K562 (cell line): ENCODE measurements around the gene TAS1R3. TPM values are rescaled to one million over a fixed set of nuclear protein-coding genes. Genes with fewer than 3 reads are reported as not detected.
A peak's percentile ranks its signal among the peaks of the same experiment; 100 is the strongest.

ENCODE experiments used
- ATAC-seq: fragments of 200-7000 bp; cut with Tn5 transposase; 3 replicates; pipeline ENCODE4 v1.9.1; 2020; ENCODE audit warnings: moderate library complexity
- BruUV-seq: library from RNA; stranded (reverse); fragments of 400-500 nt; replicated peaks from 2 replicates; lab custom pipeline; 2021; lab: Mats Ljungman, UMichigan
- CTCF ChIA-PET: fragments of 300-600 bp; formaldehyde crosslinking; extraction: SDS; loops from one replicate; lab custom pipeline; 2021; ENCODE audit warnings: low intra/inter-chr PET ratio; lab: Yijun Ruan, JAX
- POLR2A ChIA-PET: fragments of 300-600, 350-650 bp; sonication (Branson Sonifier 250); formaldehyde crosslinking; extraction: SDS; loops from one replicate; lab custom pipeline; 2021; ENCODE audit warnings: antibody characterized with exemption, inconsistent platforms; lab: Yijun Ruan, JAX
- DNase-seq, 4 experiments: peaks; one replicate each; pipeline versions ENCODE4 v3.0.0 to v3.0.0-alpha.2; 2011 to 2018; ENCODE audit warnings: low spot score in 3 of 4, mixed read lengths in 3 of 4; ENCODE audit errors: extremely low read depth in 1 of 4
- FAIRE-seq: peaks from 2 replicates; lab custom pipeline; 2011; peaks lifted over from hg19 to GRCh38; lab: Jason Lieb, UNC
- H2AFZ ChIP-seq: 2 replicates; pipeline ENCODE4 v1.6.0; 2011; ENCODE audit warnings: low read depth, low read length, control low read depth, inconsistent platforms
- H3K27ac ChIP-seq: fragments of 200-600 bp; 3 replicates; pipeline ENCODE4 v1.8.0; 2011; ENCODE audit warnings: low read depth, mild to moderate bottlenecking, control low read depth, inconsistent platforms, low read length, moderate library complexity, mixed read lengths; ENCODE audit errors: extremely low read depth
- H3K27me3 ChIP-seq, 2 experiments: fragments of 300-600 bp in 1 of 2; 2 replicates in 1 of 2; 3 replicates in 1 of 2; pipeline versions ENCODE4 v1.6.0 to v1.8.0; 2011; ENCODE audit warnings: inconsistent platforms in 2 of 2, low read length in 2 of 2, mild to moderate bottlenecking in 1 of 2, mixed read lengths in 1 of 2, moderate library complexity in 1 of 2; ENCODE audit not compliant: control insufficient read depth in 2 of 2, insufficient read depth in 2 of 2
- H3K36me3 ChIP-seq: fragments of 300-600 bp; 3 replicates; pipeline ENCODE4 v1.8.0; 2011; ENCODE audit warnings: mild to moderate bottlenecking, low read length, inconsistent platforms; ENCODE audit not compliant: control insufficient read depth, insufficient read depth
- H3K4me1 ChIP-seq, 2 experiments: fragments of 200-600 bp in 1 of 2; replicated peaks in 1 of 2; 2 replicates in 1 of 2; 3 replicates in 1 of 2; pipeline versions ENCODE4 v1.5.1 to v1.8.0; 2011; ENCODE audit warnings: inconsistent platforms in 2 of 2, low read length in 2 of 2, mild to moderate bottlenecking in 1 of 2, mixed read lengths in 1 of 2, moderate library complexity in 1 of 2; ENCODE audit not compliant: control insufficient read depth in 2 of 2, insufficient read depth in 2 of 2
- H3K4me2 ChIP-seq: 2 replicates; pipeline ENCODE4 v1.6.1; 2011; ENCODE audit warnings: low read length, control low read depth, inconsistent platforms, mixed read lengths; ENCODE audit not compliant: insufficient read depth
- H3K4me3 ChIP-seq: fragments of 200-600 bp; sonication (generic), shearing (Covaris generic); 2 replicates; pipeline ENCODE4 v1.5.1; 2016; ENCODE audit warnings: control low read depth, inconsistent platforms
- H3K79me2 ChIP-seq: fragments of 200-600 bp; 3 replicates; pipeline ENCODE4 v1.8.0; 2011; ENCODE audit warnings: low read length, inconsistent platforms; ENCODE audit not compliant: control insufficient read depth, insufficient read depth
- H3K9ac ChIP-seq, 2 experiments: 2 replicates each; pipeline versions ENCODE4 v1.6.0 to v1.6.1; 2011; ENCODE audit warnings: low read depth in 2 of 2, low read length in 2 of 2, control low read depth in 1 of 2, inconsistent platforms in 1 of 2, mild to moderate bottlenecking in 1 of 2, mixed read lengths in 1 of 2; ENCODE audit not compliant: insufficient read depth in 1 of 2
- H3K9me1 ChIP-seq: one replicate; pipeline ENCODE4 v1.6.0; 2011; ENCODE audit warnings: inconsistent platforms, mild to moderate bottlenecking, low read length, moderate library complexity; ENCODE audit not compliant: control insufficient read depth, insufficient read depth
- H3K9me3 ChIP-seq: replicated peaks from 2 replicates; pipeline ENCODE4 v1.5.1; 2011; ENCODE audit warnings: low read depth, low read length, inconsistent platforms; ENCODE audit not compliant: control insufficient read depth, insufficient read depth
- H4K20me1 ChIP-seq: replicated peaks from 2 replicates; pipeline ENCODE4 v1.6.1; 2011; ENCODE audit warnings: low read length, inconsistent platforms, mixed read lengths; ENCODE audit not compliant: control insufficient read depth, insufficient read depth
- BDP1 ChIP-seq: IDR thresholded peaks from 3 replicates; pipeline ENCODE4 v1.6.1; 2011; ENCODE audit not compliant: insufficient read length, insufficient read depth
- DACH1 ChIP-seq: fragments of 450-650 bp; IDR thresholded peaks from 2 replicates; pipeline ENCODE4 v1.6.1; 2018; ENCODE audit not compliant: partially characterized antibody
- EGR1 ChIP-seq: fragments of 450-650 bp; conservative IDR thresholded peaks from 2 replicates; pipeline ENCODE4 v1.6.1; 2017; ENCODE audit warnings: mild to moderate bottlenecking
- NR4A1 ChIP-seq, 2 experiments: fragments of 250-450 bp in 1 of 2; fragments of 450-650 bp in 1 of 2; sonication (Bioruptor Pico) in 1 of 2; IDR thresholded peaks; 2 replicates each; pipeline versions ENCODE4 v1.4.0 to v1.6.1; 2016 to 2020; ENCODE audit warnings: mild to moderate bottlenecking in 2 of 2, missing compliant biosample characterization in 1 of 2, missing genetic modification characterization in 1 of 2, moderate library complexity in 1 of 2
- ZBTB1 ChIP-seq: sonication (generic); formaldehyde crosslinking; IDR thresholded peaks from 2 replicates; pipeline ENCODE4 v1.8.1; 2023; ENCODE audit warnings: missing genetic modification reagents, low read depth, mild to moderate bottlenecking, borderline replicate concordance
- WGBS: fragments of 100-300 bp; shearing (Covaris generic); methylation state at CpG from one replicate; pipeline ENCODE4 v1.1.6; 2016; ENCODE audit warnings: low coverage, mixed read lengths; ENCODE audit not compliant: insufficient coverage; ENCODE audit errors: missing lambda C conversion rate; 5-methylcytosine and 5-hydroxymethylcytosine counted together
- in situ Hi-C: fragments of 300-500 bp; cut with MboI; formaldehyde crosslinking; loops from 4 replicates; pipeline ENCODE4 v1.15.0; 2018; ENCODE audit warnings: inconsistent platforms, mixed read lengths
- intact Hi-C: fragments of 100-400 bp; cut with micrococcal nuclease; formaldehyde crosslinking; loops from 2 replicates; pipeline ENCODE4 v1.14.2; 2022
- polyA plus RNA-seq, 8 experiments: library from polyadenylated mRNA; depleted of rRNA in 4 of 8; stranded (reverse) in 5 of 8; unstranded in 3 of 8; fragments of >200 nt; fragmentation: Nextera tagmentation in 2 of 8; fragmentation: Illumina TruSeq in 1 of 8; extraction: Ambion mirVana in 2 of 8; extraction: Trizol in 1 of 8; gene quantifications; 2 replicates each; pipeline versions ENCODE4 v1.2.1 to v1.2.3, GENCODE V29; 2011 to 2014; ENCODE audit warnings: inconsistent platforms in 1 of 8, missing spikeins in 1 of 8
- total RNA-seq, 7 experiments: library from RNA; depleted of rRNA in 6 of 7; stranded (reverse); fragments of >200 nt in 6 of 7; fragmentation: Illumina TruSeq in 2 of 7; extraction: Trizol in 2 of 7; gene quantifications; 2 replicates each; pipeline versions ENCODE4 v1.2.1 to v1.2.3, GENCODE V29; 2011 to 2021; ENCODE audit warnings: low replicate concordance in 1 of 7
- TF ChIP-seq, protein P1 (sequence below): sonication (generic); formaldehyde crosslinking; IDR thresholded peaks from 2 replicates; pipeline ENCODE4 v1.8.0; 2022; ENCODE audit warnings: missing genetic modification reagents, mild to moderate bottlenecking, moderate library complexity, borderline replicate concordance
- TF ChIP-seq, protein P2 (sequence below): sonication (generic); formaldehyde crosslinking; IDR thresholded peaks from 2 replicates; pipeline ENCODE4 v1.8.0; 2023; ENCODE audit warnings: missing genetic modification reagents, mild to moderate bottlenecking, borderline replicate concordance

TAS1R3 gene
- total and polyA plus RNA-seq, 9 of the 15 experiments (the other 6 are each of a cell fraction or from before 2014, with no cell fraction given): 0.07 to 0.13 TPM; not detected in 7

DNA sequence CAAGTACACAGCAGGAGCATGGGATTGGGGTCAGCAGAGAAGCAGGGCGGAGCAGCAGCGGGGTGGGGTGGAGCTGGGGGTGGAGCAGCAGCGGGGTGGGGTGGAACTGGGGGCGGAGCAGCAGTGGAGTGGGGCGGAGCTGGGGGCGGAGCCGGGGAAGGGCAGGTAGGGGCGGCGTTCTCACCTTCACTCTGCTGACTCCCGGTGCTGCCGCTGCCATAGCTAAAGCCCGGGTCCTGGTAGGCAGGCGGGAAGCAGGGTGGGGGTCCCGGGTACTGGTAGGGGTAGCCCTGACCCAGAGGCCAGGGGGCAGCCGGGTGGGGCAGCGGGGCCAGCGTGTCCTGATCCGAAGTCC is 6.7 kb downstream of the TAS1R3 start:
- H3K27ac ChIP-seq: no peak overlapping the region
- peaks cover 2% of the 10 kb centered on the region; the same call in 1 of the 2 replicates for H3K9me3 ChIP-seq
- intact Hi-C loops: no loop called here
- CTCF ChIA-PET: no interaction called here
- no peak overlapping the region for H3K4me2 ChIP-seq
- peaks cover 26% of the 10 kb centered on the region; the same call in 1 of the 2 replicates for H4K20me1 ChIP-seq
- no peak overlapping the region for H2AFZ ChIP-seq
- peaks cover 3% of the 10 kb centered on the region for H3K9me1 ChIP-seq
- no peak overlapping the region for H3K4me3 ChIP-seq
- H3K27me3 ChIP-seq: no peaks in the 10 kb centered on the region
- ATAC-seq: peak; percentile 97
- POLR2A ChIA-PET: interaction anchor here (0.6 to 1.7 kb wide), 6 partner anchors 8 to 276 kb away, joined by 3 to 7 read pairs (median 4); partner anchors contain the start of gene AURKAIP1
- BruUV-seq: no TSS peak
- peaks cover 2% of the 10 kb centered on the region; the same call in 2 of the 3 replicates for H3K79me2 ChIP-seq
- peaks cover 0 to 86% of the 10 kb centered on the region in 2 experiments; a peak in 2 of 5 replicates for H3K4me1 ChIP-seq
- DNase-seq: peak; percentile 56 to 96 (median 94)
- 36% methylated on average over 5 of the region's 18 CpGs for WGBS
- in situ Hi-C loops: no loop called here
- FAIRE-seq: no peak
- no peak overlapping the region for H3K9ac ChIP-seq
- peaks cover 81% of the 10 kb centered on the region; the same call in 2 of the 3 replicates for H3K36me3 ChIP-seq
- TF ChIP-seq ZBTB1 (CRISPR knock-in tag) (0 out of 2 replicates have a peak, but pooled peaks have one; percentile 27), DACH1 (no peak)

DNA sequence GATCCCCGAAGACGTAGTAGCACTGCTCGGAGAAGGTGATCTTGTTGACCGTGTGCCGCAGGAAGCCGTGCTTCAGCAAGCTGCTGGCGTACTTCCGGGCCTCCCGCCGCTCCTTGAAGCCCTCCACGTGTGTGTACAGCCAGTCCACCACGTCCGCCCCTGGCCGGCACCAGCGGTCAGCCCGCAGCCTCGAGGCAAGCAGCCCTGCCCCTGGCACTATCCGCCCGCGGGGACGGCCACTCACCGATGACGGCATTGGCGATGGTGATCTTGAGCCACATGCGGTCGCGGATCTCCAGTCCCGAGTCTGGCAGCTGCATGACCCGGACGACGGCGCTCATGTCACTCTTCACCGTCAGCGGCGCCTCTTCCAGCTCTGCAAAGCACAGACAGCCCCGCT is 7.2 kb downstream of the TAS1R3 start:
- Histone ChIP-seq H3K27me3 (no peaks in the 10 kb centered on the region), H3K27ac (no peak overlapping the region), H3K36me3 (peaks cover 83% of the 10 kb centered on the region; the same call in 2 of the 3 replicates), H3K9me3 (peaks cover 2% of the 10 kb centered on the region; the same call in 1 of the 2 replicates), H3K4me1 (peaks cover 0 to 86% of the 10 kb centered on the region in 2 experiments; a peak in 2 of 5 replicates), H3K9ac (0 out of 4 replicates have a peak overlapping the region, but pooled peaks of 1 of the 2 experiments have one; percentile 17), H3K4me2 (no peak overlapping the region), H4K20me1 (peaks cover 26% of the 10 kb centered on the region; the same call in 1 of the 2 replicates), H3K79me2 (peaks cover 7% of the 10 kb centered on the region), H3K9me1 (peaks cover 3% of the 10 kb centered on the region), H3K4me3 (no peak overlapping the region), H2AFZ (no peak overlapping the region)
- DNase-seq (no peak), FAIRE-seq (no peak), ATAC-seq (no peak)
- in situ Hi-C loops (no loop called here), intact Hi-C loops (no loop called here)
- ChIA-PET POLR2A (interaction anchor here (0.6 to 1.7 kb wide), 5 partner anchors 8 to 276 kb away, joined by 3 to 7 read pairs (median 5); no protein-coding TSS in a partner anchor), CTCF (no interaction called here)
- WGBS: 97% methylated on average over 31 of the region's 36 CpGs
- BruUV-seq: no TSS peak
- TF ChIP-seq NR4A1 (CRISPR knock-in tag; IDR thresholded peaks at IDR 0.05): no peak
- no peak for TF ChIP-seq NR4A1 (tag; IDR thresholded peaks at IDR 0.05)
- no peak for TF ChIP-seq BDP1
- TF ChIP-seq, protein P1, sequence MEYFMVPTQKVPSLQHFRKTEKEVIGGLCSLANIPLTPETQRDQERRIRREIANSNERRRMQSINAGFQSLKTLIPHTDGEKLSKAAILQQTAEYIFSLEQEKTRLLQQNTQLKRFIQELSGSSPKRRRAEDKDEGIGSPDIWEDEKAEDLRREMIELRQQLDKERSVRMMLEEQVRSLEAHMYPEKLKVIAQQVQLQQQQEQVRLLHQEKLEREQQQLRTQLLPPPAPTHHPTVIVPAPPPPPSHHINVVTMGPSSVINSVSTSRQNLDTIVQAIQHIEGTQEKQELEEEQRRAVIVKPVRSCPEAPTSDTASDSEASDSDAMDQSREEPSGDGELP (CRISPR knock-in tag): no peak
- TF ChIP-seq, protein P2, sequence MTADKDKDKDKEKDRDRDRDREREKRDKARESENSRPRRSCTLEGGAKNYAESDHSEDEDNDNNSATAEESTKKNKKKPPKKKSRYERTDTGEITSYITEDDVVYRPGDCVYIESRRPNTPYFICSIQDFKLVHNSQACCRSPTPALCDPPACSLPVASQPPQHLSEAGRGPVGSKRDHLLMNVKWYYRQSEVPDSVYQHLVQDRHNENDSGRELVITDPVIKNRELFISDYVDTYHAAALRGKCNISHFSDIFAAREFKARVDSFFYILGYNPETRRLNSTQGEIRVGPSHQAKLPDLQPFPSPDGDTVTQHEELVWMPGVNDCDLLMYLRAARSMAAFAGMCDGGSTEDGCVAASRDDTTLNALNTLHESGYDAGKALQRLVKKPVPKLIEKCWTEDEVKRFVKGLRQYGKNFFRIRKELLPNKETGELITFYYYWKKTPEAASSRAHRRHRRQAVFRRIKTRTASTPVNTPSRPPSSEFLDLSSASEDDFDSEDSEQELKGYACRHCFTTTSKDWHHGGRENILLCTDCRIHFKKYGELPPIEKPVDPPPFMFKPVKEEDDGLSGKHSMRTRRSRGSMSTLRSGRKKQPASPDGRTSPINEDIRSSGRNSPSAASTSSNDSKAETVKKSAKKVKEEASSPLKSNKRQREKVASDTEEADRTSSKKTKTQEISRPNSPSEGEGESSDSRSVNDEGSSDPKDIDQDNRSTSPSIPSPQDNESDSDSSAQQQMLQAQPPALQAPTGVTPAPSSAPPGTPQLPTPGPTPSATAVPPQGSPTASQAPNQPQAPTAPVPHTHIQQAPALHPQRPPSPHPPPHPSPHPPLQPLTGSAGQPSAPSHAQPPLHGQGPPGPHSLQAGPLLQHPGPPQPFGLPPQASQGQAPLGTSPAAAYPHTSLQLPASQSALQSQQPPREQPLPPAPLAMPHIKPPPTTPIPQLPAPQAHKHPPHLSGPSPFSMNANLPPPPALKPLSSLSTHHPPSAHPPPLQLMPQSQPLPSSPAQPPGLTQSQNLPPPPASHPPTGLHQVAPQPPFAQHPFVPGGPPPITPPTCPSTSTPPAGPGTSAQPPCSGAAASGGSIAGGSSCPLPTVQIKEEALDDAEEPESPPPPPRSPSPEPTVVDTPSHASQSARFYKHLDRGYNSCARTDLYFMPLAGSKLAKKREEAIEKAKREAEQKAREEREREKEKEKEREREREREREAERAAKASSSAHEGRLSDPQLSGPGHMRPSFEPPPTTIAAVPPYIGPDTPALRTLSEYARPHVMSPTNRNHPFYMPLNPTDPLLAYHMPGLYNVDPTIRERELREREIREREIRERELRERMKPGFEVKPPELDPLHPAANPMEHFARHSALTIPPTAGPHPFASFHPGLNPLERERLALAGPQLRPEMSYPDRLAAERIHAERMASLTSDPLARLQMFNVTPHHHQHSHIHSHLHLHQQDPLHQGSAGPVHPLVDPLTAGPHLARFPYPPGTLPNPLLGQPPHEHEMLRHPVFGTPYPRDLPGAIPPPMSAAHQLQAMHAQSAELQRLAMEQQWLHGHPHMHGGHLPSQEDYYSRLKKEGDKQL (CRISPR knock-in tag): no peak
- TF ChIP-seq EGR1: no peak
